GM23338 (cell line): ENCODE measurements around the gene HYAL2. TPM values are rescaled to one million over a fixed set of nuclear protein-coding genes. Genes with fewer than 3 reads are reported as not detected.
"Not testable (repeated sequence)": the region's sequence is repeated elsewhere in the genome, so short reads cannot be mapped to it uniquely, and the experiment has no call there.

Experiments
- ATAC-seq: fragments of 200-7000 bp; cut with Tn5 transposase; 3 replicates; pipeline ENCODE4 v1.9.1; 2020
- DNase-seq: peaks from one replicate; pipeline ENCODE4 v3.0.0-alpha.2; 2015; ENCODE audit warnings: low spot score
- H2AFZ ChIP-seq: fragments of 200-600 bp; sonication (generic); 2 replicates; pipeline ENCODE4 v1.8.0; 2016; ENCODE audit warnings: antibody characterized with exemption, mild to moderate bottlenecking, moderate library complexity
- H3F3A ChIP-seq: fragments of 200-600 bp; sonication (generic); replicated peaks from 2 replicates; pipeline ENCODE4 v1.8.0; 2017; ENCODE audit warnings: antibody characterized with exemption, mixed run types, low read depth
- H3K27ac ChIP-seq: fragments of 200-600 bp; sonication (generic); 2 replicates; pipeline ENCODE4 v1.6.1; 2016; ENCODE audit warnings: low read depth
- H3K27me3 ChIP-seq: fragments of 200-600 bp; sonication (generic); 2 replicates; pipeline ENCODE4 v1.8.0; 2016; ENCODE audit warnings: mild to moderate bottlenecking, mixed run types, moderate library complexity; ENCODE audit not compliant: insufficient read depth
- H3K36me3 ChIP-seq: fragments of 200-600 bp; sonication (generic); 2 replicates; pipeline ENCODE4 v1.8.0; 2016; ENCODE audit warnings: mild to moderate bottlenecking; ENCODE audit not compliant: insufficient read depth
- H3K4me1 ChIP-seq: fragments of 200-600 bp; sonication (generic); 2 replicates; pipeline ENCODE4 v1.8.0; 2016; ENCODE audit warnings: mild to moderate bottlenecking, moderate library complexity; ENCODE audit not compliant: insufficient read depth
- H3K4me2 ChIP-seq: fragments of 200-600 bp; sonication (generic); 2 replicates; pipeline ENCODE4 v1.7.1; 2017; ENCODE audit warnings: mixed run types
- H3K4me3 ChIP-seq: fragments of 200-600 bp; sonication (generic); 2 replicates; pipeline ENCODE4 v1.6.1; 2016; ENCODE audit warnings: mixed run types
- H3K79me2 ChIP-seq: fragments of 200-600 bp; sonication (generic); replicated peaks from 2 replicates; pipeline ENCODE4 v1.8.0; 2017; ENCODE audit warnings: mild to moderate bottlenecking; ENCODE audit not compliant: insufficient read depth
- H3K9me2 ChIP-seq: fragments of 200-600 bp; sonication (generic); 2 replicates; pipeline ENCODE4 v1.8.0; 2017; ENCODE audit not compliant: insufficient read depth
- H4K20me1 ChIP-seq: fragments of 200-600 bp; sonication (generic); replicated peaks from 2 replicates; pipeline ENCODE4 v1.8.0; 2017; ENCODE audit warnings: mild to moderate bottlenecking; ENCODE audit not compliant: insufficient read depth
- H3K27ac Mint-ChIP-seq: 2 replicates; pipeline ENCODE4 v1.8.0; 2020; ENCODE audit warnings: inconsistent platforms, mild to moderate bottlenecking, moderate library complexity, mixed read lengths
- H3K27me3 Mint-ChIP-seq: 3 replicates; pipeline ENCODE4 v1.8.0; 2022; ENCODE audit warnings: low read depth, mild to moderate bottlenecking, moderate library complexity, mixed read lengths, inconsistent platforms; ENCODE audit not compliant: insufficient read depth, poor library complexity
- H3K36me3 Mint-ChIP-seq: 3 replicates; pipeline ENCODE4 v1.8.0; 2021; ENCODE audit warnings: low read depth, mild to moderate bottlenecking, inconsistent platforms, moderate library complexity, mixed read lengths
- H3K4me1 Mint-ChIP-seq: 3 replicates; pipeline ENCODE4 v1.8.0; 2020; ENCODE audit warnings: mild to moderate bottlenecking, inconsistent platforms, mixed read lengths
- H3K4me3 Mint-ChIP-seq: 3 replicates; pipeline ENCODE4 v1.8.0; 2021; ENCODE audit warnings: moderate library complexity, mild to moderate bottlenecking, inconsistent platforms, mixed read lengths
- H3K9me3 Mint-ChIP-seq: 3 replicates; pipeline ENCODE4 v1.8.0; 2020; ENCODE audit warnings: moderate library complexity, mild to moderate bottlenecking, inconsistent platforms, mixed read lengths
- CTCF ChIP-seq, 2 experiments: fragments of 200-600 bp in 1 of 2; sonication (generic) in 1 of 2; conservative IDR thresholded peaks; 2 replicates each; pipeline versions ENCODE4 v1.5.1 to v1.6.1; 2016 to 2017; ENCODE audit warnings: antibody characterized with exemption in 2 of 2, low read depth in 2 of 2, mild to moderate bottlenecking in 2 of 2, moderate library complexity in 1 of 2
- EZH2phosphoT487 ChIP-seq: fragments of 200-600 bp; sonication (generic); IDR thresholded peaks from one replicate; pipeline ENCODE4 v1.8.1; 2018; ENCODE audit warnings: antibody characterized with exemption; ENCODE audit not compliant: unreplicated experiment
- POLR2AphosphoS5 ChIP-seq: IDR thresholded peaks from 2 replicates; pipeline ENCODE4 v1.6.1; 2016; ENCODE audit warnings: antibody characterized with exemption, low read depth
- ZNF114 ChIP-seq: fragments of 250-450 bp; sonication (Bioruptor Pico); IDR thresholded peaks from 2 replicates; pipeline ENCODE4 v1.5.0; 2020; ENCODE audit warnings: mild to moderate bottlenecking, moderate library complexity
- ZNF462 ChIP-seq: fragments of 250-450 bp; sonication (Bioruptor Pico); IDR thresholded peaks from 2 replicates; pipeline ENCODE4 v1.5.0; 2020; ENCODE audit warnings: mild to moderate bottlenecking, moderate library complexity
- polyA plus RNA-seq: library from polyadenylated mRNA; unstranded; fragments of >200 nt; fragmentation: Nextera tagmentation; extraction: Ambion mirVana; gene quantifications from 2 replicates; pipeline ENCODE4 v1.2.1, GENCODE V29; 2016
- total RNA-seq: library from RNA; depleted of rRNA; stranded (reverse); fragments of >200 nt; shearing (Covaris generic); gene quantifications from 2 replicates; pipeline ENCODE4 v1.2.3, GENCODE V29; 2014

HYAL2 gene
- total and polyA plus RNA-seq, 2 experiments from 2014 or later: 28.9 to 74.3 TPM

- Histone ChIP-seq H3K4me1 (peaks cover 5% of the 10 kb centered on the region; the same call in 1 of the 2 replicates), H3K36me3 (peaks cover 11% of the 10 kb centered on the region), H3K27me3 (no peaks in the 10 kb centered on the region), H2AFZ (no peak overlapping the region), H3K4me2 (no peak overlapping the region), H3F3A (0 out of 2 replicates have a peak, but pooled peaks cover 4% of the 10 kb centered on the region), H3K27ac (no peak overlapping the region), H3K9me2 (no peaks in the 10 kb centered on the region), H3K4me3 (no peak overlapping the region), H3K79me2 (peaks cover 13% of the 10 kb centered on the region), H4K20me1 (no peaks in the 10 kb centered on the region; the same call in 1 of the 2 replicates)
- Mint-ChIP-seq H3K4me1 (peaks cover 5% of the 10 kb centered on the region), H3K36me3 (peaks cover 47% of the 10 kb centered on the region), H3K27ac (no peak overlapping the region), H3K4me3 (no peak overlapping the region), H3K9me3 (no peaks in the 10 kb centered on the region), H3K27me3 (peaks cover 5% of the 10 kb centered on the region)
- DNase-seq (no peak), ATAC-seq (no peak)
- TF ChIP-seq ZNF114 (no peak), POLR2AphosphoS5 (peak; percentile 29; the same call in 1 of the 2 replicates)
These were observed 36.0 kb downstream of the HYAL2 start for GRCh38 chr3:50286322-50287227.

GRCh38 chr3:50284121-50284520, 38.4 kb downstream of the HYAL2 start:
- H3K4me3 ChIP-seq, H3K27ac Mint-ChIP-seq, H3K27me3 Mint-ChIP-seq, H4K20me1 ChIP-seq, H3K4me3 Mint-ChIP-seq, H3K27ac ChIP-seq, H3F3A ChIP-seq, H3K4me1 Mint-ChIP-seq, H3K9me3 Mint-ChIP-seq, H3K4me2 ChIP-seq, H3K9me2 ChIP-seq, ATAC-seq, H2AFZ ChIP-seq, H3K27me3 ChIP-seq, DNase-seq, H3K79me2 ChIP-seq, H3K4me1 ChIP-seq: not testable (repeated sequence)
- peaks cover 25% of the 10 kb centered on the region for H3K36me3 Mint-ChIP-seq
- H3K36me3 ChIP-seq: peaks cover 11% of the 10 kb centered on the region

GRCh38 chr3:50279255-50280016, 43.1 kb downstream of the HYAL2 start:
- H3K4me3 ChIP-seq: no peak overlapping the region
- no peak for ATAC-seq
- peaks cover 10% of the 10 kb centered on the region; the same call in 1 of the 2 replicates for H3F3A ChIP-seq
- Mint-ChIP-seq H3K36me3 (no peaks in the 10 kb centered on the region), H3K9me3 (no peaks in the 10 kb centered on the region), H3K27ac (no peak overlapping the region), H3K4me1 (peaks cover 13% of the 10 kb centered on the region), H3K27me3 (peaks cover 32% of the 10 kb centered on the region), H3K4me3 (no peak overlapping the region)
- no peak overlapping the region for H3K4me2 ChIP-seq
- H3K27me3 ChIP-seq: peaks cover 41% of the 10 kb centered on the region
- H3K36me3 ChIP-seq: no peaks in the 10 kb centered on the region
- DNase-seq: no peak
- no peak overlapping the region for H3K27ac ChIP-seq
- H3K79me2 ChIP-seq: no peaks in the 10 kb centered on the region
- H2AFZ ChIP-seq: no peak overlapping the region
- H3K4me1 ChIP-seq: no peaks in the 10 kb centered on the region
- H3K9me2 ChIP-seq: no peaks in the 10 kb centered on the region
- no peaks in the 10 kb centered on the region; the same call in 1 of the 2 replicates for H4K20me1 ChIP-seq
- TF ChIP-seq CTCF (conservative IDR thresholded peaks at IDR 0.05; ENCODE audit: low read depth in 2 of 2): no peak
- no peak for TF ChIP-seq ZNF462
- TF ChIP-seq EZH2phosphoT487: no peak
- TF ChIP-seq ZNF114: no peak
